Body of pancreas (tissue), 4 donors: ENCODE measurements around the gene SPINK13.
"Not testable (repeated sequence)": the region's sequence is repeated elsewhere in the genome, so short reads cannot be mapped to it uniquely, and the experiment has no call there.

Experiments used
- POLR2A ChIP-seq, 3 donors: fragments of 450-650 bp; IDR thresholded peaks; one replicate each; pipeline ENCODE4 v1.6.1; 2016; ENCODE audit warnings: antibody characterized with exemption in 3 of 3, mild to moderate bottlenecking in 2 of 3
- TF ChIP-seq, protein P1 (sequence below), 7 experiments: fragments of 450-650 bp in 4 of 7; fragments of 200-600 bp in 3 of 7; sonication (generic) in 3 of 7; IDR thresholded peaks; one replicate each; pipeline ENCODE4 v1.5.1; 2016 to 2019; ENCODE audit warnings: antibody characterized with exemption in 7 of 7

DNA sequence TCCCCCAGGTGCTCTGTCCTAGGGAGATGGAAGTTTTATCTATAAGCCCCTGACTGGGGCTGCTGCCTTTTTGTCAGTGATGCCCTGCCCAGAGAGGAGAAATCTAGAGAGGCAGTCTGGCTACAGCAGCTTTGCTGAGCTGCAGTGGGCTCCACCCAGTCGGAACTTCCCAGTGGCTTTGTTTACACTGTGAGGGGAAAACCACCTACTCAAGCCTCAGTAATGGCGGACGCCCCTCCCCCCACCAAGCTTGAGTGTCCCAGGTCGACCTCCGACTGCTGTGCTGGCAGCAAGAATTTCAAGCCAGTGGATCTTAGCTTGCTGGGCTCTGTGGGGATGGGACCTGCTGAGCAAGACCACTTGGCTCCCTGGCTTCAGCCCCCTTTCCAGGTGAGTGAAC is 12.3 kb downstream of the SPINK13 start:
- TF ChIP-seq POLR2A (IDR thresholded peaks at IDR 0.05) = not testable (repeated sequence)
- TF ChIP-seq, protein P1, sequence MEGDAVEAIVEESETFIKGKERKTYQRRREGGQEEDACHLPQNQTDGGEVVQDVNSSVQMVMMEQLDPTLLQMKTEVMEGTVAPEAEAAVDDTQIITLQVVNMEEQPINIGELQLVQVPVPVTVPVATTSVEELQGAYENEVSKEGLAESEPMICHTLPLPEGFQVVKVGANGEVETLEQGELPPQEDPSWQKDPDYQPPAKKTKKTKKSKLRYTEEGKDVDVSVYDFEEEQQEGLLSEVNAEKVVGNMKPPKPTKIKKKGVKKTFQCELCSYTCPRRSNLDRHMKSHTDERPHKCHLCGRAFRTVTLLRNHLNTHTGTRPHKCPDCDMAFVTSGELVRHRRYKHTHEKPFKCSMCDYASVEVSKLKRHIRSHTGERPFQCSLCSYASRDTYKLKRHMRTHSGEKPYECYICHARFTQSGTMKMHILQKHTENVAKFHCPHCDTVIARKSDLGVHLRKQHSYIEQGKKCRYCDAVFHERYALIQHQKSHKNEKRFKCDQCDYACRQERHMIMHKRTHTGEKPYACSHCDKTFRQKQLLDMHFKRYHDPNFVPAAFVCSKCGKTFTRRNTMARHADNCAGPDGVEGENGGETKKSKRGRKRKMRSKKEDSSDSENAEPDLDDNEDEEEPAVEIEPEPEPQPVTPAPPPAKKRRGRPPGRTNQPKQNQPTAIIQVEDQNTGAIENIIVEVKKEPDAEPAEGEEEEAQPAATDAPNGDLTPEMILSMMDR (IDR thresholded peaks at IDR 0.05) = not testable (repeated sequence)
